Skeletal muscle tissue (tissue), 4 donors: ENCODE measurements around the gene TLK2. TPM values are rescaled to one million over a fixed set of nuclear protein-coding genes. Genes with fewer than 3 reads are reported as not detected.
"Not testable (repeated sequence)": the region's sequence is repeated elsewhere in the genome, so short reads cannot be mapped to it uniquely, and the experiment has no call there.

Source experiments
- H3K27ac ChIP-seq: one replicate; pipeline ENCODE4 v1.7.0; 2013; ENCODE audit warnings: mild to moderate bottlenecking, low read depth, low read length, inconsistent platforms
- H3K27me3 ChIP-seq, 3 donors: one replicate each; pipeline ENCODE4 v1.7.0; 2013; ENCODE audit warnings: low read length in 3 of 3; ENCODE audit not compliant: control insufficient read depth in 3 of 3, insufficient read depth in 3 of 3
- H3K36me3 ChIP-seq, 3 donors: one replicate each; pipeline ENCODE4 v1.7.0; 2013; ENCODE audit warnings: low read length in 3 of 3; ENCODE audit not compliant: control insufficient read depth in 3 of 3, insufficient read depth in 3 of 3
- H3K4me1 ChIP-seq, 3 donors: one replicate each; pipeline ENCODE4 v1.7.0; 2013; ENCODE audit warnings: low read length in 3 of 3, mild to moderate bottlenecking in 3 of 3; ENCODE audit not compliant: control insufficient read depth in 3 of 3, insufficient read depth in 3 of 3
- H3K4me3 ChIP-seq, 3 donors: one replicate each; pipeline ENCODE4 v1.7.0; 2013; ENCODE audit warnings: low read length in 3 of 3
- H3K9ac ChIP-seq, 3 donors: one replicate each; pipeline ENCODE4 v1.7.0; 2013; ENCODE audit warnings: low read length in 3 of 3, mild to moderate bottlenecking in 3 of 3, moderate library complexity in 2 of 3, low read depth in 1 of 3
- H3K9me3 ChIP-seq, 3 donors: one replicate each; pipeline ENCODE4 v1.7.0; 2013; ENCODE audit warnings: low read length in 3 of 3; ENCODE audit not compliant: control insufficient read depth in 3 of 3
- total RNA-seq: library from RNA; depleted of rRNA; stranded (reverse); fragments of >200 nt; gene quantifications from one replicate; pipeline ENCODE4 v1.2.3, GENCODE V29; 2014
- donor health status: Osteomylitis.

The TLK2 gene
- total RNA-seq, 1 donor from 2014 or later: 47.0 TPM

DNA sequence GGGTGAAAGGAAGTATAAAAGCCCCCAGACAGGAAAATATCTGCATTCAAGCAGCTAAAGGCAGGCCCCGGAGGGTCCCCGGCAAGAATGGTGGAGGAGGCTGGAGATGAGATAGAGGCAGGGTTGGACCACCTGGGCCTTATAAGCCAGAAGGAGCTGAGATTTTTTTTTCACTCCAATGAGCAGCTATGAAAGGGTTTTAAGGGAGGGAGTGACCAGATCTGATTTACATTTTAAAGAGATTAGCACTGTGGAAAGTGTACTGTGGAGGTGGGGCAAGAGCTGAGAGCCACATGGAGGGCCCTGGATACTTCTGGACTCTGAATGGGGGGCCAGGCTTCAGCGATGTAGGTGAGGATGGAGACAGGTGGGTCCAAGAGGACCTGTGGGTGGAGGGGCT lies 14.2 kb upstream of the TLK2 start:
- H3K36me3 ChIP-seq, H3K4me1 ChIP-seq, H3K27ac ChIP-seq, H3K9me3 ChIP-seq, H3K4me3 ChIP-seq, H3K9ac ChIP-seq, H3K27me3 ChIP-seq: not testable (repeated sequence)

GRCh38 chr17:62465271-62465670 lies 13.4 kb upstream of the TLK2 start:
- not testable (repeated sequence) for H3K9me3 ChIP-seq, H3K9ac ChIP-seq, H3K27me3 ChIP-seq, H3K4me1 ChIP-seq, H3K36me3 ChIP-seq, H3K27ac ChIP-seq, H3K4me3 ChIP-seq

GRCh38 chr17:62470666-62471379 lies 7.8 kb upstream of the TLK2 start:
- not testable (repeated sequence) for H3K4me1 ChIP-seq, H3K36me3 ChIP-seq, H3K27ac ChIP-seq, H3K27me3 ChIP-seq, H3K9me3 ChIP-seq, H3K4me3 ChIP-seq, H3K9ac ChIP-seq

DNA sequence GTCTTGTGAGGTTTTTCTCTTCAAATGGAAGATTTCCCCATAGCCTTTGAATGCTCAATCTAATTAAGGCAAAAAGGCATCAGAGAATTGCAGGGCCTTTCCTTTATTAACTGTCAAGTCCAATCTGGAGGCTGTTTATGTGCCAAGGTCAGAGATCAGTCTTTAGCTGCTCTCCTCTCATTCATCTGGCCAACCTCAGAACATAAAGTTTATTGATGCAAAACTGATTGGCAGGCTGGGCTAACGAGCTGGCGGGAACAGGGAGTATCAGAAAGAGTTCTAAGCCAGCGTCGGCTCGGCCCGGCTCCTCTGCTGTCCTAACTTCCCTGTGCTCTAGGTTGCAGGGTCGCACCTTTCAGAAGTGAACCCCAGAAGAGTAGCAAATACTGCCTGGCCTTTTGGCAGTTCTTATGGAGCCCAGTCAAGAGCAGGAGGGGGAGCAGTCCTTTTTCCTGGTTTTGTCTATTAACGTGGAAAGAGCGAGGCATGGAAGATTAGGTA lies 7.2 kb upstream of the TLK2 start:
- H3K27me3 ChIP-seq, H3K4me3 ChIP-seq, H3K27ac ChIP-seq, H3K36me3 ChIP-seq, H3K9ac ChIP-seq, H3K4me1 ChIP-seq, H3K9me3 ChIP-seq: not testable (repeated sequence)

DNA sequence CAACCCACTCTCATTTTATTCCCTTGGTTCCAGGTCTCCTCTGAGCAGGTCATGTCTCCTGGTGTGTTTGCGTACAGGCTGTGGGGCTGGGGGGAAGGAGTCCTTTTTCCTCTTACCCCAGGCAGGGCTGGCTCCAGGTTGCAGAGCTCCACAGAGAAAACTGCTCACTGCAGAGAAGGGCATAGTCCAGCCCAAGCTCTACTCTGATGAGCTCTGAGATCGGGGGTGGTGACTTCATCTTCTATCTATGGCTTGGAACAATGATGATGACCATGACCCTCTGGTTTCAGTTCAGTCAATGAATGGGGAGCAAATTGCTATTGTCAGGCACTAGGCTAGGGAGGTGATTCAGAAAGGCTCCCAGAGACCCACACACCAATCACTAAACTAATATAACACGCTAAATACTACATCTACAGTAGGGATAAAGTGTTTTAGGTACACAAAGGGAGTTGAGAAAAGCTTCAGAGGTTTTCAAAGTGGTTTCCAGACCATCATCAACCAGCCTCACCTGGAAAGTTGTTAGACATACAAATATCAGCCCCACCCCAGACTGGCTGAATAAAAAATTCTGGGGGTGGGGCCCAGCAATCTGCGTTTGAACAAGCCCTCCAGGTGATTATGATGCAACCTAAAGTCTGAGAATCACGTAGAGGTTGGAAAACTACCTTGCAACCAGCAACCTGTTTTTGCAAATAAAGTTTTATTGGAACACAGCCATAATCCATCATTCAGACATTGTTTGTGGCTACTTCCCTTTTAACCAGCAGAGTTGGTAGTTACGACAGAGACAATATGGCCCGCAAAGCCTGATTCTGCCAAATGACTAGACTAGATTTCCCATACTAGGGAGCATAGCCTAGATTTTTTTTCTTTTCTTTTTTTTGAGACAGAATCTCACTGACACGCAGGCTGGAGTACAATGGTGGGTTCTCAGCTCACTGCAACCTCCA lies 5.3 kb upstream of the TLK2 start:
- H3K27ac ChIP-seq, H3K9ac ChIP-seq, H3K4me3 ChIP-seq, H3K27me3 ChIP-seq, H3K36me3 ChIP-seq, H3K9me3 ChIP-seq, H3K4me1 ChIP-seq: not testable (repeated sequence)

- not testable (repeated sequence) for H3K4me1 ChIP-seq, H3K9me3 ChIP-seq, H3K4me3 ChIP-seq, H3K27ac ChIP-seq, H3K27me3 ChIP-seq, H3K36me3 ChIP-seq
- H3K9ac ChIP-seq: peak overlapping the region in 1 of 3 donors; percentile 64
Observed at GRCh38 chr17:62477111-62477510, 1.5 kb upstream of the TLK2 start.

DNA sequence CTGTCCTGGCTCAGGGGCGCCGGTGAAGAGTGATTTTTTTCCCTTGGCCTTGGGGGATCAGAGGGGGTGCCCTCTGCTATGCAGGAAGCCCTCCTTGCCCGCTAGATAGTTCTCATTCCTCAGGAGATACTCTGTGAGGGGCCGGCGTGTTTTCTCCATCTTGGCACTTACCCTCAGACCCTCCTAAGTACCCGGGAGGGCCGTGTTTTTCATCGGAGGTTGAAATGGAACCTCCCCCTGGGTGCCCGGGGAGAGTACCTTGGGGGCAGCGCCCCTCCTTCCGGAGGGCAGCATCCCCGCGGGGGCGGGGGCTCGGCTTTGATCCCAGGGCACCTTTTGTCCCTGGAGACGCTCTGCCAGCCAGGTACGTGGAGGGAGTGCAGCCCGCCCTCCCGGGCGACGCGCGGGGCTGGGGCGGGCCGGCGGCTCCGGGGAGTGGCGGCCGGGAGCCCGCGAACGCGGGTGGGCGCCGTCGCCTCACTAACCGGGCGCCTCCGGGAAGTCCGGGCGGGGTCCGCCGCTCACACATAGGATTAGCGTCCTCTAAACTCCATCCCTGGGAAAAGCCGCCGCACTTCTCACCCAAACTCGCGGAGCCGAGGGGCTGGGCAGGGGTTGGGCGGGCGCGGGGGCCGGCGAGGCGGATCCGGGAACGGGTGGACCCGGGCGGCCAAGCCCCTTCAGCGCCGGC lies 762 bp upstream of the TLK2 start:
- not testable (repeated sequence) for H3K27me3 ChIP-seq, H3K36me3 ChIP-seq, H3K9me3 ChIP-seq, H3K4me1 ChIP-seq
- H3K9ac ChIP-seq: peak overlapping the region in 2 of 3 donors; percentile 64 to 77
- H3K27ac ChIP-seq: peak overlapping the region; percentile 51
- H3K4me3 ChIP-seq: peak overlapping the region; percentile 43 to 60 (median 60)

DNA sequence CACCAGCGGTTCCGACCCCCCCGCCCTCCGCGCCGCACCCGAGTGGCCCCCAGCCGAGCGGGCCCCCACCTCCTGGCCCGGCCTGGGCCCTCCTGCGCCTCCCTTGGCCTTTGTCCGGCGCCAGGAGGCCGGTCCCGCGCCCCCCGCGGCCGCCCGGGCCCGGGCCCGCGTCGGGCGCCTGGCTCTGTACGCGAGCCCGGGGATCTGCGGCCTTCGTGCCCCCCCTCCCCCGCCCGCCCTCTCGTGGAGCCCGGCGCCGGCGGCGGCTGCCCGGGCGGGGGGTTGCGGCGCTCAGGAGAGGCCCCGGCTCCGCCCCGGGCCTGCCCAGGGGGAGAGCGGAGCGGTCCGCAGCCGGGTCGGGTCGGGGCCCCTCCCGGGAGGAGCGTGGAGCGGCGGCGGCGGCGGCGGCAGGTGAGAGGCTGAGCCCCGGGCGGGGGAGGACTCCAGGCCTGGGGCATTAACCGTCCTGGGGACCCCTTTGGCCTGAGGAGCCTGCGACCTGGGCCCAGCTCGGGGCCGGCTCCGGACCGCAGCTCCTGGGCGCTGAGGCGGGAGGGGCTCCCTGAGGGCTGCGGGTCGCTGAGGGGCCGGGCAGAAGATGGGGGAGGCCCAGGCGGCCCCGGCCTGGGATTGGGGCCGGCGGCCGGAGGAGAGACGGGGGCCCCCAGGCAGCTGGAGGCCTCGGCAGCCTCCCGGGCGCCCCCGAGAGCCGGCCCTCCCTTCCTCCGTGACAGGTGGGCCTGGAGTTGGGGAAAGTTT lies 434 bp downstream of the TLK2 start:
- H3K4me3 ChIP-seq: peak overlapping the region; percentile 32 to 68 (median 67)
- not testable (repeated sequence) for H3K4me1 ChIP-seq, H3K36me3 ChIP-seq, H3K9me3 ChIP-seq, H3K27me3 ChIP-seq
- peak overlapping the region; percentile 62 for H3K27ac ChIP-seq
- H3K9ac ChIP-seq: peak overlapping the region; percentile 79 to 84 (median 81)

- Histone ChIP-seq H3K4me3 (peak overlapping the region; percentile 64 to 68 (median 67)), H3K27ac (peak overlapping the region; percentile 62), H3K9ac (peak overlapping the region; percentile 79 to 84 (median 81))
- H3K36me3 ChIP-seq, H3K27me3 ChIP-seq, H3K4me1 ChIP-seq, H3K9me3 ChIP-seq: not testable (repeated sequence)
Observed at GRCh38 chr17:62479639-62480258, 1.1 kb downstream of the TLK2 start.
